GM18951 (cell line): ENCODE measurements around the gene HS3ST1.

ENCODE experiments used
- POLR2A ChIP-seq: IDR thresholded peaks from 4 replicates; pipeline ENCODE4 v1.6.1; 2011; ENCODE audit warnings: mild to moderate bottlenecking; ENCODE audit not compliant: insufficient read length, insufficient read depth; ENCODE audit errors: extremely low read depth
- in situ Hi-C: fragments of 300-500 bp; cut with MboI; formaldehyde crosslinking; loops from one replicate; pipeline ENCODE4 v1.12.0; 2022; ENCODE audit warnings: low sequenced_read_pairs, mixed read lengths, inconsistent platforms; ENCODE audit not compliant: unreplicated experiment

Gene HS3ST1

DNA sequence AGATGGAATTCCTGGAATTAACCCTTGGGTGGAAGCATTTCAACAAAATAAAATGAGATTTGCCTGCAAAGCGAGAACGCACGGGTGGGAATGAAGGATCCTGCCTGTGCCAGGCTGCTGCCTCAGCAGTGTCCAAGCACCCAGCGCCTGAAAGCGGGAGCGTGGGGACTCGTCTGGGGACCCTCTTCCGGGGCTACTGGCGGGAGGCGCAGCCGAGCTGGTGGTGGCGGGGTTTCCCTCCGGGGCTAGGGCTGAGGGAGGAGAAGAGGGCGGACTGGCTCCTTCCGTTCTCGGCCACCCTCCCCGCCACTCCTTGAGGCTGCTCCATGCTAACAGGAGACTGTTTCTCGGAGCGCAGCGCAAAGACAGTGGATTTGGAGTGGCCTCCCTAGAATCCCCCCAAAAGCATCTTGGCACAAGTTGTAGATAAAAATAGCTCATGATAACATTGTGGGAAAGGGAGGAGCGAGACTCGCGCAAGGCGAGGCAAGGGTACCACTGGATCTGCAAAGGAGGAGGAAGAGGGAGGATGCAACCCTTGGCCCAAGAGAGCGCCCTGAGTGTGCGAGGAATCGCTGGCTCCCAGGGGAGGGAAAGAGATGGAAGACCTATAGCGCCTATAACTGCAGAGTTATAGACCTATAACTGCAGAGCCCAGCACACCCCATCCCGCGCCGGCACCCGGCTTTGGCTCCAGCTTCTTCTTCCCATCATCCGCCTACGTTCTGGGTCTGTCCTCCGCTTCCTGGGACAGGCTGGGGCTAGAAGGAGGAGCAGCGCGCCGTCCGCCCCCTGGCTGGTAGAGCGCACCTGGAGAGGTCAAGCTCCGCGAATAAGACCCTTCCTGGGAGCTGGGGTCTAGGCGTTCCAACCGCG lies 1.3 kb downstream of the HS3ST1 start:
- TF ChIP-seq POLR2A, result no peak
- in situ Hi-C loops, result loop anchor here (25.0 kb wide), 1 partner anchor 1265 kb away; no protein-coding TSS in a partner anchor

GRCh38 chr4:11426731-11427120 lies 2.0 kb downstream of the HS3ST1 start:
- in situ Hi-C loops, result loop anchor here (25.0 kb wide), 1 partner anchor 1264 kb away; no protein-coding TSS in a partner anchor

GRCh38 chr4:11426003-11426402 lies 2.7 kb downstream of the HS3ST1 start:
- in situ Hi-C loops, result loop anchor here (25.0 kb wide), 1 partner anchor 1264 kb away; no protein-coding TSS in a partner anchor

More at GRCh38 chr4:11426731-11427120, 2.0 kb downstream of the HS3ST1 start:
- TF ChIP-seq POLR2A, result no peak

DNA sequence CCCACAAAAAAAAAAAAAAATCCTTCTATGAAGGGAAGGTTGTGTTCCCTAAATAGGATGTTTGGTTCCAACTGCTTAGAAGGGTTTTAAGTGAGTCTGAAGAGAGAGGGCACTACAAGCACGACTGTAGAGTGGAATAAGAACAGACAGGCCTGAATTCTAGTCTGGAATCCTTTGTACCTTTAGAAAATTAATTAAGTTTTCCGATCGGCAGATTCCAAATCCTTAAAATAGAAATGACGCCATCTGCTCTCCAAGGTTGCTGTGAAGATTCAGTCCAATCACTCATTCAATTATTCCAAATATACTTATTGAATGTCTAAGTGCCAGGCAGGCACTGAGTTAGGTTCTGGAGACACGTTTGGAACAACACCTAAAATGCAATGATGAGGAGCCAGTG lies 3.8 kb downstream of the HS3ST1 start:
- TF ChIP-seq POLR2A, result no peak
- in situ Hi-C loops, result loop anchor here (25.0 kb wide), 1 partner anchor 1263 kb away; no protein-coding TSS in a partner anchor

More at GRCh38 chr4:11426003-11426402, 2.7 kb downstream of the HS3ST1 start:
- TF ChIP-seq POLR2A, result no peak

GRCh38 chr4:11424000-11424399 lies 4.7 kb downstream of the HS3ST1 start:
- in situ Hi-C loops, result no loop called here
- TF ChIP-seq POLR2A, result no peak

DNA sequence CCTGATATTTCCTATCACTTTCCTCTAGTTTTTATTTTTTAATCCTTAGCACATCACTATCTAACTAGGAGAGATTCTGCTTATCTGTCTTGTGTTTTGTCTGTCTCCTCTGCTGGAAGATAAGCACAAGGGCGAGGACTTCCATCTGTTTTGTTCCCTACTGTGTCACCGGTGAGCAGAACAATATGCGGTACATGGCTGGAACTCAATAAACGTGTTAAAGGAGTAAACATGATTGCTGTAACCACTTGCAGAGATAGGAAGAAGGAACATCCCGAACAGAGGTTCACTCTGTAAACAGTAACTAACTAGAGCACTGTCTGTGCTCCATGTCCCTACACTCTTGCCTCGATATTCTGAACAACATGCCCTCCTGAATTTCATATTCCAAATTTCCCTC lies 5.2 kb downstream of the HS3ST1 start:
- TF ChIP-seq POLR2A, result no peak
- in situ Hi-C loops, result no loop called here

- TF ChIP-seq POLR2A, result no peak
- in situ Hi-C loops, result no loop called here
Observed at GRCh38 chr4:11421116-11421515, 7.6 kb downstream of the HS3ST1 start.

DNA sequence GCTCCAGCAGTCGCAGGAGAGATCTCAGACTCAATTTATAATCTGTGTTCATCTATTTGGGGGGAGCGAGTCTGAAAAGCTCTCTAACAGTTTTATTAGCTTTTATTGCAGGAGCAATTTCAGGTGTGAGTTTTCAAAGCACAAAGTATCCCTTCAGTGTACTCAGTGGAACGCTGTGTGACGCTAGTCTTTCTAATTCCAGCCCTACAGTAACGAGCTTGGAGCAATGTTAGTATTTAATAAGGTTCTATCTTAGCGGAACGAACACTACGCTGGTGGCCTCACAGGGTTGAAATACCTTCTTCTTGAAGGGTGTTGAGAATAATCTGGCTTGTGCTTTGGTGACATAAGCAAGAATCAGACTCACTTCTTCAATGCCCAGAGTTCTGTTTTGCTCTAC lies 8.4 kb downstream of the HS3ST1 start:
- no peak for TF ChIP-seq POLR2A
- in situ Hi-C loops, result no loop called here

DNA sequence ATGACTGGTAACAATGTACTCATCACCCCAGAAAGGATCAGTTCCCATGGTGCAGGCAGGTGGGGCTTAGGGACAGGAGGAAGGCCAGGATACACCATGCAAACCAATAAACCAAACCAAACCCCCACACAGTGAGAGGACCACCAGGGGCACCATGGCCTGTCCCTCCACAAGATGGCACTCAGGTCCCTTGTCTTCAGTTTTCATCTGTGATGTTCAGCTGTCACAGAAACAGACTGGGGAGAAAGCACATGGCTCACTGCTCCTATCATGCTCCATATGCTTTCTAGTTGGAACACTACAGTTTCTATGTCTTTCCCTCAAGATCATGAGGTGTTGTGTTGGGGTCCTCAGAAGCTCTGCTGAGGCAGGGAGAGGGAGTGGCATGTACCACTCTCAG lies 10.1 kb downstream of the HS3ST1 start:
- in situ Hi-C loops, result no loop called here
- no peak for TF ChIP-seq POLR2A

DNA sequence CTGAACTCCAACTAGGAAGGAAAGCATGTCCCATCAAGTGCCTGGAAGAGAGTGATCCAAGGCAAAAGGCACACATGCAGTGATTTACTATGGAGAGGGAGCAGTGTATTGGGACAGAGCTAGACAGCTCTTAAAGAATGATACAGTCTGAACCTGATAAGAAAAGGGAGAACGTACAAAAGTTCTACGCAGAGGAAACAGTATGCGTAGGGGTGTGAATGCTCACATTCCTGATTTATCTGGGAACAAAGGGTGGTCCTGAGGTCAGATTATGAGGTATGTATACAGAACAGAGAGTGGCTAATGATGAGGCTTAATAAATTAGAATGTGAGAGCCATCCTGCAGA lies 12.0 kb downstream of the HS3ST1 start:
- in situ Hi-C loops, result no loop called here
- TF ChIP-seq POLR2A, result no peak

- in situ Hi-C loops, result no loop called here
- TF ChIP-seq POLR2A, result no peak
Observed at GRCh38 chr4:11416071-11416766, 12.5 kb downstream of the HS3ST1 start.

GRCh38 chr4:11415409-11416070 lies 13.2 kb downstream of the HS3ST1 start:
- in situ Hi-C loops, result no loop called here

GRCh38 chr4:11412211-11412610 lies 16.5 kb downstream of the HS3ST1 start:
- in situ Hi-C loops, result no loop called here
- no peak for TF ChIP-seq POLR2A

More at GRCh38 chr4:11415409-11416070, 13.2 kb downstream of the HS3ST1 start:
- TF ChIP-seq POLR2A, result no peak
